ENCODE data around the gene NEK10.
A peak's percentile ranks its signal among the peaks of the same experiment; 100 is the strongest.
"Not testable (repeated sequence)": the region's sequence is repeated elsewhere in the genome, so short reads cannot be mapped to it uniquely, and the experiment has no call there.

NEK10 gene

DNA sequence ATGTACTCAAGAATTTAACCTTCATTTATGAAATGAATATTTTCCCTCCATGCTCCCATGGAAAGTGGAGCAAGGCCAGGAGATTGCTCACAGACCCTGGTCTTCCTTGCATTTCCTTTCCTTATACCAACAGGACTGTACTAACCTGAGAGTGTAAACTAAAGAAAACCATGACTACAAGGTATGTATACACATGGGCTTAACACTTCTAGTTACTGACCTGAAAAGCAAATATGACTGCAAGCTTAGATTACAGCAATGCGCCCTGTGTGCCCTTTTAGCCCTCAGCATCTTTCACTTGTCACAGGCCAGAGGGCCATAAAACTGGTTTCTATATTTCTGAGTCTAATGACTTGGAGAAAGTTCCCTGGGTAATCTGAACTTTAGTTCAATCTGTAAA lies 52.1 kb downstream of the NEK10 start:
- no peak for DNase-seq (ENCODE audit: low read depth, low spot score)

- DNase-seq (ENCODE audit: low read depth, low spot score): no peak
Measured at GRCh38 chr3:27315003-27315402, 54.2 kb downstream of the NEK10 start.

DNA sequence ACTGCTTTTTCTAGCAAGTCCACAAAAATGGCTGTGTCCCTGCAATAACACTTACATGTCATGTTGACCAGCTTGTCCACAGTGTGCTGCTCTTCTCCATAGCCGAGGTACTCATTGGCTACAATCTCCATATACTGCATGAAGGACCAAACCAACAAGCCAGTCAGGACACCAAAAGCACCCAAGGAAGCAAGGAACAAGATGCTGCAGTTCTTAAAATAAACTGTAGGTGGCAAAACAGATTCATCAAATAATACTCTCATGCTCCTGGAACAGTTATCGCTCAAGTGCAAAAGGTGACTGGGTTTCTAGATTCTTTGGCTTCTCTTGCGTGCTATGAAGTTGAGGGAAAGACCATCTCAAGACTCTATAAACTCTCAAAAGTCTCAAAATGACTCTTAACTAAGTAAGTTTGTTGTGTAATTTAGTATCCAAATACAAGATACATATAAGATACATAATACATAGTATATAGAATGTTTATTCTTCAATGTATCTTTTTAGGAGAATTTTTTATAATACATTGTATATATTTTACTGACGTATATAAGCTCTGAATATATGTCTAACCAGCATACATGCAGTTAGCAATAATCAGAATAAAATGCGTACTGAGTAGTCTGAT lies 57.0 kb downstream of the NEK10 start:
- peak; percentile 25 for DNase-seq (ENCODE audit: low read depth, low spot score)

DNA sequence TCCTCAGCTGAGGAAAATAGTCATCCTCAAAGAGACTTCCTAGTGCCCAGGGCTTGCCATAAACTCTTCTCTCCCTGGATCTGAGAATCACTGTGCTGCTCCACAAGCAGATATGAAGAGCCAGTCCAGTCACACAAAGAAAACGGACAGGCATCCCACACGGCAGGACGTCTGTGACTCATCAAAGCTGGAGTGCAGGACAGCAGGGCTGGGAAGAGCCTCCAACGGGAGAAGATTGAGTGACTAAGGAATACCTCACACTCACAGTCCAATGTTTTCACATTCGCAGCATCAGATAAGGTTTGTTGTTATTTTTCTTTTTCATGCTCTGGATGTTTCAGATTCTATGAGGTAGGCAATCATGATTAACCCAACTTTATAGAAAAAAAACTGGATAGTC lies 57.8 kb downstream of the NEK10 start:
- peak; percentile 82 for DNase-seq (ENCODE audit: low read depth, low spot score)

DNA sequence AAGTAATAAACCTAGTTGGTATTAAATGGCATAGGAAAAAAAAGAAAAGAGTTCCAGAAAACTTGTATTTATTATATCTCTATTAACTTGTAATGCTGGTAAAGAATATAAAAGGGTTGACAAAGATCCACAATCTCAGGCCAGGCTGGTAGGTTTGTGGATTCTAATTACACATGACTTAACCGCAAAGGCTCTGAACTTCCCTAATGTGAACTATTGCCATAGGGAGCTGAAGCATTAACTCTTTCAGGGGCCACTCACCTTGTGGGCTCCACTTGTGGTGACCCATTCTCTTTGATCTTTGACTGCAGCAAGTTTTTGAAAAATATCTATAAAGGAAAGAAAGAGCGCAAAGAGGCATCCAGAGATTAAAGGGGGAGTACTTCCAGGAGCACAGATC lies 58.5 kb downstream of the NEK10 start:
- no peak for DNase-seq (ENCODE audit: low read depth, low spot score)

- peak; percentile 26 for DNase-seq (ENCODE audit: low read depth, low spot score)
Measured at GRCh38 chr3:27307566-27307965, 61.6 kb downstream of the NEK10 start.

- DNase-seq (ENCODE audit: low read depth, low spot score): no peak
Measured at GRCh38 chr3:27302891-27303290, 66.3 kb downstream of the NEK10 start.

DNA sequence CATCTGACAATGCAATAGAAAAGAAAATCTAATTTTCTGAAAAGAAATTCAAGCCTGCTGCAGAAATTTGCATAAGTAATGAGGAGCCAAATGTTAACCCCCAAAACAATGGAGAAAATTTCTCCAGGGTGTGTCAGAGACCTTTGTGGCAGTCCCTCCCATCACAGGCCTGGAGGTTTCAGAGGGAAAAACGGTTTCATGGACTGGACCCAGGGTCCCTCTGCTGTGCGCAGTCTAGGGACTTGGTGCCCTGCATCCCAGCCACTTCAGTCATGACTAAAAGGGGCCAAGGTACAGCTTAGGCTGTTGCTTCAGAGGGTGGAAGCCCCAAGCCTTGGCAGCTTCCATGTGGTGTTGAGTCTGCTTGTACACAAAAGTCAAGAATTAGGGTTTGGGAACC lies 70.2 kb downstream of the NEK10 start:
- not testable (repeated sequence) for DNase-seq (ENCODE audit: low read depth, low spot score)

- peak; percentile 24 for DNase-seq (ENCODE audit: low read depth, low spot score)
Measured at GRCh38 chr3:27293939-27294338, 75.2 kb downstream of the NEK10 start.

DNA sequence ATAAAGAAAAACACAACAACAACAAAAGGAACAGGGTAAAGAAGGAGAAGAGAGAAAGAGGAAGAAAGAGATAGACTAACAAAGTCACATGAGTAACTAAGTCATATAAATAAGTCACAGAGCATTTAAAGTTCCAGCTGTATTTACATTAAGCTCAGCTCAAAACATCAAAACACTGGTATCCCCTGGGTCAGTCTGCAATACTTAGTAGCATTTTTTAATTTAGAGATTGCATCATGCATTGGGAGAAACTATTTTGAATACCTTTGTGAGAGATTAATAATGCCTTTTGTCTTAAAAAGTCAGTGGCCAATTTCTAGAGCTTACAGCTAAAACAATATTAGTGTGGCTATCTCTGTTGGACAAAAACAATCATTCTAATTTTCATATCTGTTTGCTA lies 78.4 kb downstream of the NEK10 start:
- no peak for DNase-seq (ENCODE audit: low read depth, low spot score)

DNA sequence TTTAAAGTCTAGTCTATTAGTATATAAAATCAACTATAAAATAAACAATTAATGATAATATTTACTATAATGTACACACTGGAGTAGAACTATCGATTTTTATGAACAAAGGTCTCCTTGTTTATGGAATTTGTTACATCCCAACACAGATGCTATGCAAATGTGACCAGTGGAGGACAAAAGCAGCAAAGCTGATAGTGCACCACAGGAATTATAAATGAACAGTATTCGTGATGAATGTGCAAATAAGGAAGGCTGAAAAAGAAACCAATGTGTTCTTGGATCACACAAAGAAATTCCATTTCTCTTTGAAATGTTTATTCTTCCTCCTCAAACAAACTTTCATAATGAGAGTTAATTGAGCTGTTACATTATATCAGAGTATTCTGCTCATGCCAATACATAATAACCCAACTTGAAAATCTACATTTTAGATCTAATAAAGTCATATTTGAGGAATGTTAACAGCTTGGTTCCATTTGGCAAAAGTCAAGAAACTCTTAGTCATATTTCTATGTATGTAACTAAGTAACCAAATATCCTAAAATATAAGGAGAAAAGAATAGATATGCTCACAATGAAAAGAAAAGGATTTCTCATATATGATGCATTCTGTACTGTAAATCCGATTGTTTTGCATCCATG lies 79.3 kb downstream of the NEK10 start:
- no peak for DNase-seq (ENCODE audit: low read depth, low spot score)

- DNase-seq (ENCODE audit: low read depth, low spot score): no peak
Measured at GRCh38 chr3:27287052-27287451, 82.1 kb downstream of the NEK10 start.

- DNase-seq (ENCODE audit: low read depth, low spot score): not testable (repeated sequence)
Measured at GRCh38 chr3:27286467-27286866, 82.7 kb downstream of the NEK10 start.

- DNase-seq (ENCODE audit: low read depth, low spot score): no peak
Measured at GRCh38 chr3:27285668-27286067, 83.5 kb downstream of the NEK10 start.

DNA sequence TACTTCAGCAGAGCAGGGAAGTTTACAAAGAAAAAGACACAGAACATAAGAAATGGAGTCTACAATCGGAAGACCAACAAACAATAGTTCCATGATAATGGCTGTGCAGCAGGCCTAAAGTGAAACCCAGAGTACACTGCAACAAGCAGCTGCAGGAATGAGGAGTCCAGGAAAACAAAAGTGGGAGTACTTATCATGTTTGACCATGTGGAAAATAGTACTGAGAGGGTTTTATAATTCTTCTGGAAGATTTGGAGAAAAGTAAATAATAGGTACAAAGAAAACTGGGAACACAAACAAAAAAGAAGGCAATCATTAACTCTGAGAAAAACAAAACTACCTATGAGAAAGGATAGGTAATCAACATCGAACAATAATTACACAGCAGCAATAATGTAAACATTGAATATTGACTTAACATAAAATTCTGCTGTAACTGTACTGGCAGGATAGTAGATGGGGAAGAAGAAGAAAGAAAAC lies 87.5 kb downstream of the NEK10 start:
- DNase-seq (ENCODE audit: low read depth, low spot score): no peak

GRCh38 chr3:27279123-27279522 lies 90.1 kb downstream of the NEK10 start:
- no peak for DNase-seq (ENCODE audit: low read depth, low spot score)

GRCh38 chr3:27278383-27279055 lies 90.7 kb downstream of the NEK10 start:
- DNase-seq (ENCODE audit: low read depth, low spot score): no peak

- no peak for DNase-seq (ENCODE audit: low read depth, low spot score)
Measured at GRCh38 chr3:27275441-27275990, 93.7 kb downstream of the NEK10 start.

- no peak for DNase-seq (ENCODE audit: low read depth, low spot score)
Measured at GRCh38 chr3:27271890-27272289, 97.3 kb downstream of the NEK10 start.

- no peak for DNase-seq (ENCODE audit: low read depth, low spot score)
Measured at GRCh38 chr3:27254896-27255295, 114.3 kb downstream of the NEK10 start.

GRCh38 chr3:27253831-27254230 lies 115.4 kb downstream of the NEK10 start:
- DNase-seq (ENCODE audit: low read depth, low spot score): no peak

DNA sequence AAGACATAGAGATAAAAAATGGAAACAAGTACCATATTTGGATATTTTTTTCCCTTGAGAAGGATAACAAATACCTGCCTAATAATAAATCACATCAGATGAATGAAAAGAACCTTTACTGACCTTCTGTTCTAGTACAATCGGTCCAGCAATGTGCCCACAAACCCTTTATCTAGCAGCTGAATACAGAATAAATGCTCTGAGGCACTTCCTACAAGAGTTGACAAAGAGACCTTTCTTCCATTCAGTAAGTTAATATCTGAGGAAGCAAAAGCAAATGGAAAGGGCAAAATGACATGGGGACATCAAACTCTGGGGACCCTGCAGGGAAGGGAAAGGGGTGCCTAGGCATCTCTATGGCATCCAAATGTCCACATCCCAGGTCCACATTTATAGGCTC lies 115.8 kb downstream of the NEK10 start:
- DNase-seq (ENCODE audit: low read depth, low spot score): no peak

GRCh38 chr3:27252646-27253045 lies 116.5 kb downstream of the NEK10 start:
- DNase-seq (ENCODE audit: low read depth, low spot score): no peak

Measured in brain pericyte (primary cell).